Peyer's patch (tissue), 4 donors: Measurements from ENCODE around the gene LPAR2.

Experiments used
- CTCF ChIP-seq, 6 experiments: fragments of 450-650 bp in 4 of 6; fragments of 200-600 bp in 2 of 6; sonication (generic) in 1 of 6; IDR thresholded peaks; one replicate each; pipeline ENCODE4 v1.5.1; 2017 to 2019; ENCODE audit warnings: antibody characterized with exemption in 6 of 6, mild to moderate bottlenecking in 3 of 6, moderate library complexity in 1 of 6
- POLR2A ChIP-seq, 2 donors: fragments of 450-650 bp; IDR thresholded peaks; one replicate each; pipeline ENCODE4 v1.5.1; 2017; ENCODE audit warnings: antibody characterized with exemption in 2 of 2, mild to moderate bottlenecking in 2 of 2, moderate library complexity in 2 of 2

GRCh38 chr19:19588546-19588945 lies 39.5 kb downstream of the LPAR2 start:
- TF ChIP-seq POLR2A (IDR thresholded peaks at IDR 0.05) (no peak), CTCF (IDR thresholded peaks at IDR 0.05) (no peak)
